ENCODE results near the gene ZNF488.

Gene ZNF488

GRCh38 chr10:47365431-47366180 is 18.5 kb downstream of the ZNF488 start:
- DNase-seq = no peak

GRCh38 chr10:47364911-47365310 is 19.2 kb downstream of the ZNF488 start:
- DNase-seq = no peak

- DNase-seq = no peak
Observed at GRCh38 chr10:47364366-47364765, 19.7 kb downstream of the ZNF488 start.

- DNase-seq = no peak
Observed at GRCh38 chr10:47363781-47364180, 20.3 kb downstream of the ZNF488 start.

GRCh38 chr10:47362199-47362598 is 21.9 kb downstream of the ZNF488 start:
- DNase-seq = no peak

- DNase-seq = no peak
Observed at GRCh38 chr10:47361293-47361692, 22.8 kb downstream of the ZNF488 start.

- DNase-seq = no peak
Observed at GRCh38 chr10:47360419-47361040, 23.6 kb downstream of the ZNF488 start.

GRCh38 chr10:47359626-47360418 is 24.3 kb downstream of the ZNF488 start:
- no peak for DNase-seq

GRCh38 chr10:47359101-47359500 is 25.0 kb downstream of the ZNF488 start:
- no peak for DNase-seq

- no peak for DNase-seq
Observed at GRCh38 chr10:47358457-47358856, 25.6 kb downstream of the ZNF488 start.

GRCh38 chr10:47357911-47358310 is 26.2 kb downstream of the ZNF488 start:
- DNase-seq = no peak

GRCh38 chr10:47357131-47357582 is 26.9 kb downstream of the ZNF488 start:
- no peak for DNase-seq

GRCh38 chr10:47356708-47357107 is 27.4 kb downstream of the ZNF488 start:
- no peak for DNase-seq

- no peak for DNase-seq
Observed at GRCh38 chr10:47354900-47355299, 29.2 kb downstream of the ZNF488 start.

- no peak for DNase-seq
Observed at GRCh38 chr10:47354165-47354564, 29.9 kb downstream of the ZNF488 start.

GRCh38 chr10:47353351-47353750 is 30.7 kb downstream of the ZNF488 start:
- DNase-seq = no peak

GRCh38 chr10:47351899-47352815 is 31.9 kb downstream of the ZNF488 start:
- DNase-seq = no peak

GRCh38 chr10:47350671-47351640 is 33.1 kb downstream of the ZNF488 start:
- DNase-seq = no peak

GRCh38 chr10:47349941-47350371 is 34.1 kb downstream of the ZNF488 start:
- DNase-seq = no peak

- no peak for DNase-seq
Observed at GRCh38 chr10:47349516-47349915, 34.6 kb downstream of the ZNF488 start.
